ENCODE results near the gene ARMH3. TPM values are rescaled to one million over a fixed set of nuclear protein-coding genes. Genes with fewer than 3 reads are reported as not detected.

The ARMH3 gene
- total and polyA plus RNA-seq, 10 donors: 11.6 to 37.4 (median 21.6) TPM

- no peak for DNase-seq
- intact Hi-C loops (cut with DNase I; ENCODE audit: low total_unique reads): loop anchor here (10.0 kb wide), 1 partner anchor 47 kb away; no protein-coding TSS in a partner anchor
- peaks cover 0 to 38% (median 15%) of the 10 kb centered on the region in 6 donors for H3K36me3 ChIP-seq
- H3K27me3 ChIP-seq (replicated peaks in 1 of 7): no peaks in the 10 kb centered on the region
- peak overlapping the region in 2 of 8 donors; percentile 97 to 98 for H3K27ac ChIP-seq
- no peak for TF ChIP-seq CTCF (IDR thresholded peaks at IDR 0.05 in 8 of 11, conservative IDR thresholded peaks at IDR 0.05 in 3 of 11)
- TF ChIP-seq POLR2AphosphoS5 (IDR thresholded peaks at IDR 0.05): peak in 1 of 3 donors; percentile 19
- TF ChIP-seq POLR2A (IDR thresholded peaks at IDR 0.05): no peak
- peak overlapping the region in 1 of 8 donors; percentile 99 for H3K4me3 ChIP-seq
- 87 to 95% (median 94%) methylated on average over 14 to 18 of the region's 18 CpGs for WGBS, 5 donors
- H3K9me3 ChIP-seq: no peaks in the 10 kb centered on the region
- H3K4me1 ChIP-seq: peaks cover 17 to 53% (median 43%) of the 10 kb centered on the region in 6 donors
Measured at GRCh38 chr10:102067091-102067916, 11.3 kb upstream of the ARMH3 start.

- Histone ChIP-seq H3K4me1 (peaks cover 17 to 53% (median 43%) of the 10 kb centered on the region in 6 donors), H3K9me3 (no peaks in the 10 kb centered on the region), H3K4me3 (peak overlapping the region; percentile 69 to 99 (median 91)), H3K27me3 (replicated peaks in 1 of 7) (no peaks in the 10 kb centered on the region), H3K27ac (peak overlapping the region in 5 of 8 donors; percentile 94 to 98 (median 96)), H3K36me3 (peaks cover 0 to 38% (median 15%) of the 10 kb centered on the region in 6 donors)
- DNase-seq: peak; percentile 73
- TF ChIP-seq POLR2A (IDR thresholded peaks at IDR 0.05) (no peak), CTCF (IDR thresholded peaks at IDR 0.05 in 8 of 11, conservative IDR thresholded peaks at IDR 0.05 in 3 of 11) (no peak), POLR2AphosphoS5 (IDR thresholded peaks at IDR 0.05) (no peak)
- intact Hi-C loops (cut with DNase I; ENCODE audit: low total_unique reads): loop anchor here (10.0 kb wide), 1 partner anchor 48 kb away; no protein-coding TSS in a partner anchor
- 70 to 86% (median 80%) methylated on average over 15 to 16 of the region's 16 CpGs for WGBS, 5 donors
Measured at GRCh38 chr10:102066399-102067088, 10.6 kb upstream of the ARMH3 start.

DNA sequence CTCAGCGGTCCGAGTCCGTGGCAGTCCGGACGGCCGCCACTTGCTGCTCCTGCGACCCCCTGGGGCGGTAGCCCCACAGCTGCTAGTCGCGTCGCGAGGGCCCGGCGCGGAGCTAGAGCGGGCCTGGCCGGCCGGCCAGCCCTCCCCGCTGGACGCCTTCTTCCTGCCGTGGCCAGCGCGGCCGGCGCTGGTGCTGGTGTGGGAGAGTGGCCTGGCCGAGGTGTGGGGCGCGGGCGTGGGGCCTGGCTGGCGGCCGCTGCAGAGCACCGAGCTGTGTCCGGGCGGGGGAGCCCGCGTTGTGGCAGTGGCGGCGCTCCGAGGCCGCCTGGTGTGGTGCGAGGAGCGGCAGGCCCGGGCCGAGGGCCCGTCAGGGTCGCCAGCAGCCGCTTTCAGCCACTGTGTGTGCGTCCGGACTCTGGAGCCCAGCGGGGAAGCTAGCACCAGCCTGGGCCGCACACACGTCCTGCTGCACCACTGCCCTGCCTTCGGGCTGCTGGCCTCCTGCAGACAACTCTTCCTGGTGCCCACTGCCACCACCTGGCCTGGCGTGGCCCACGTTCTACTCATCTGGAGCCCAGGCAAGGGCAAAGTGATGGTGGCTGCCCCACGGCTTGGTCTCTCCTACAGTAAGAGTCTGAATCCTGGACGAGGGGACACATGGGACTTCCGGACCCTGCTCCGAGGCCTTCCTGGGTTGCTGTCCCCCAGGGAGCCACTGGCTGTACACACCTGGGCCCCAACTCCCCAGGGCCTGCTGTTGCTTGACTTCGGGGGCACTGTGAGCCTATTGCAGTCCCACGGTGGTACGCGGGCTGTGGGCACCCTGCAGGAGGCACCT is 9.8 kb upstream of the ARMH3 start:
- intact Hi-C loops (cut with DNase I; ENCODE audit: low total_unique reads): loop anchor here (10.0 kb wide), 1 partner anchor 49 kb away; no protein-coding TSS in a partner anchor
- no peak for DNase-seq

More for the DNA sequence above, 9.8 kb upstream of the ARMH3 start:
- H3K9me3 ChIP-seq: no peaks in the 10 kb centered on the region
- peaks cover 17 to 53% (median 43%) of the 10 kb centered on the region in 6 donors for H3K4me1 ChIP-seq
- peak overlapping the region; percentile 93 to 98 (median 94) for H3K27ac ChIP-seq
- WGBS, 5 donors: 0 to 8% (median 7%) methylated on average over 29 to 63 of the region's 63 CpGs
- H3K4me3 ChIP-seq: peak overlapping the region; percentile 69 to 99 (median 91)
- TF ChIP-seq POLR2AphosphoS5 (IDR thresholded peaks at IDR 0.05) (peak in 1 of 3 donors; percentile 3), POLR2A (IDR thresholded peaks at IDR 0.05) (no peak)
- no peaks in the 10 kb centered on the region for H3K27me3 ChIP-seq (replicated peaks in 1 of 7)
- H3K36me3 ChIP-seq: peaks cover 0 to 38% (median 15%) of the 10 kb centered on the region in 6 donors
